GM23338 (cell line): Measurements from ENCODE around the gene MYO9B.

Experiments
- EZH2 ChIP-seq: fragments of 200-600 bp; sonication (generic); IDR thresholded peaks from one replicate; pipeline ENCODE4 v1.8.0; 2017; ENCODE audit warnings: antibody characterized with exemption, mild to moderate bottlenecking, low read depth; ENCODE audit not compliant: unreplicated experiment
- POLR2AphosphoS5 ChIP-seq: IDR thresholded peaks from 2 replicates; pipeline ENCODE4 v1.6.1; 2016; ENCODE audit warnings: antibody characterized with exemption, low read depth
- STAT1 ChIP-seq: IDR thresholded peaks from one replicate; pipeline ENCODE4 v1.6.1; 2016; ENCODE audit warnings: antibody characterized with exemption; ENCODE audit not compliant: unreplicated experiment
- TF ChIP-seq, protein P1 (sequence below), 2 experiments: fragments of 200-600 bp in 1 of 2; sonication (generic) in 1 of 2; conservative IDR thresholded peaks; 2 replicates each; pipeline versions ENCODE4 v1.5.1 to v1.6.1; 2016 to 2017; ENCODE audit warnings: antibody characterized with exemption in 2 of 2, low read depth in 2 of 2, mild to moderate bottlenecking in 2 of 2, moderate library complexity in 1 of 2
- TF ChIP-seq, protein P2 (sequence below): IDR thresholded peaks from one replicate; pipeline ENCODE4 v1.6.1; 2018; ENCODE audit warnings: antibody characterized with exemption; ENCODE audit not compliant: unreplicated experiment

DNA sequence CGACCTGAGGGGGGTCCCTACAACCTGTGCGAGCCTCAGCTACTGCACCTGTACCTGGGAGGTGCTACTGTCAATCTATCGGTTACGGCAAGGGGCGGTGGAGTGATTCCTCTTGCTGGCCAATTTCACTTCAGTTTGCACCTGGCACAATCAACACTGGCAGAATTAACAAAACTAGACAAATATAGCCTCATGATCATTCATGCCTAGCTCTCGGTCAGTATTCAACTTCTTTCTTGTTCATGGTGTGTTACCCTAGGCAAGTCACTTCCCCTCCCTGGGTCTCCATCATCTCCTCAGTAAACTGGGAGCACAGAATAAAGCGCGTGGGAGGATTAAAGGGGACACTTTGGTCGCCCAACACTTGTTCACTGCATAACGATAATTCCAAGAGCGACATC is 943 bp upstream of the MYO9B start:
- TF ChIP-seq, protein P1, sequence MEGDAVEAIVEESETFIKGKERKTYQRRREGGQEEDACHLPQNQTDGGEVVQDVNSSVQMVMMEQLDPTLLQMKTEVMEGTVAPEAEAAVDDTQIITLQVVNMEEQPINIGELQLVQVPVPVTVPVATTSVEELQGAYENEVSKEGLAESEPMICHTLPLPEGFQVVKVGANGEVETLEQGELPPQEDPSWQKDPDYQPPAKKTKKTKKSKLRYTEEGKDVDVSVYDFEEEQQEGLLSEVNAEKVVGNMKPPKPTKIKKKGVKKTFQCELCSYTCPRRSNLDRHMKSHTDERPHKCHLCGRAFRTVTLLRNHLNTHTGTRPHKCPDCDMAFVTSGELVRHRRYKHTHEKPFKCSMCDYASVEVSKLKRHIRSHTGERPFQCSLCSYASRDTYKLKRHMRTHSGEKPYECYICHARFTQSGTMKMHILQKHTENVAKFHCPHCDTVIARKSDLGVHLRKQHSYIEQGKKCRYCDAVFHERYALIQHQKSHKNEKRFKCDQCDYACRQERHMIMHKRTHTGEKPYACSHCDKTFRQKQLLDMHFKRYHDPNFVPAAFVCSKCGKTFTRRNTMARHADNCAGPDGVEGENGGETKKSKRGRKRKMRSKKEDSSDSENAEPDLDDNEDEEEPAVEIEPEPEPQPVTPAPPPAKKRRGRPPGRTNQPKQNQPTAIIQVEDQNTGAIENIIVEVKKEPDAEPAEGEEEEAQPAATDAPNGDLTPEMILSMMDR (conservative IDR thresholded peaks at IDR 0.05; ENCODE audit: low read depth in 2 of 2): no peak
- TF ChIP-seq EZH2 (no peak), POLR2AphosphoS5 (no peak), STAT1 (no peak)
- TF ChIP-seq, protein P2, sequence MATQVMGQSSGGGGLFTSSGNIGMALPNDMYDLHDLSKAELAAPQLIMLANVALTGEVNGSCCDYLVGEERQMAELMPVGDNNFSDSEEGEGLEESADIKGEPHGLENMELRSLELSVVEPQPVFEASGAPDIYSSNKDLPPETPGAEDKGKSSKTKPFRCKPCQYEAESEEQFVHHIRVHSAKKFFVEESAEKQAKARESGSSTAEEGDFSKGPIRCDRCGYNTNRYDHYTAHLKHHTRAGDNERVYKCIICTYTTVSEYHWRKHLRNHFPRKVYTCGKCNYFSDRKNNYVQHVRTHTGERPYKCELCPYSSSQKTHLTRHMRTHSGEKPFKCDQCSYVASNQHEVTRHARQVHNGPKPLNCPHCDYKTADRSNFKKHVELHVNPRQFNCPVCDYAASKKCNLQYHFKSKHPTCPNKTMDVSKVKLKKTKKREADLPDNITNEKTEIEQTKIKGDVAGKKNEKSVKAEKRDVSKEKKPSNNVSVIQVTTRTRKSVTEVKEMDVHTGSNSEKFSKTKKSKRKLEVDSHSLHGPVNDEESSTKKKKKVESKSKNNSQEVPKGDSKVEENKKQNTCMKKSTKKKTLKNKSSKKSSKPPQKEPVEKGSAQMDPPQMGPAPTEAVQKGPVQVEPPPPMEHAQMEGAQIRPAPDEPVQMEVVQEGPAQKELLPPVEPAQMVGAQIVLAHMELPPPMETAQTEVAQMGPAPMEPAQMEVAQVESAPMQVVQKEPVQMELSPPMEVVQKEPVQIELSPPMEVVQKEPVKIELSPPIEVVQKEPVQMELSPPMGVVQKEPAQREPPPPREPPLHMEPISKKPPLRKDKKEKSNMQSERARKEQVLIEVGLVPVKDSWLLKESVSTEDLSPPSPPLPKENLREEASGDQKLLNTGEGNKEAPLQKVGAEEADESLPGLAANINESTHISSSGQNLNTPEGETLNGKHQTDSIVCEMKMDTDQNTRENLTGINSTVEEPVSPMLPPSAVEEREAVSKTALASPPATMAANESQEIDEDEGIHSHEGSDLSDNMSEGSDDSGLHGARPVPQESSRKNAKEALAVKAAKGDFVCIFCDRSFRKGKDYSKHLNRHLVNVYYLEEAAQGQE: no peak
